Ramos (cell line): Measurements from ENCODE around the gene MTPN.

Source experiments
- in situ Hi-C: fragments of 300-500 bp; cut with MboI; formaldehyde crosslinking; loops from one replicate; pipeline ENCODE4 v1.14.3; 2022; ENCODE audit warnings: low sequenced_read_pairs; ENCODE audit not compliant: unreplicated experiment

The MTPN gene

GRCh38 chr7:135932131-135932530 lies 45.0 kb downstream of the MTPN start:
- in situ Hi-C loops = no loop called here

GRCh38 chr7:135930565-135931461 lies 46.3 kb downstream of the MTPN start:
- in situ Hi-C loops = no loop called here

DNA sequence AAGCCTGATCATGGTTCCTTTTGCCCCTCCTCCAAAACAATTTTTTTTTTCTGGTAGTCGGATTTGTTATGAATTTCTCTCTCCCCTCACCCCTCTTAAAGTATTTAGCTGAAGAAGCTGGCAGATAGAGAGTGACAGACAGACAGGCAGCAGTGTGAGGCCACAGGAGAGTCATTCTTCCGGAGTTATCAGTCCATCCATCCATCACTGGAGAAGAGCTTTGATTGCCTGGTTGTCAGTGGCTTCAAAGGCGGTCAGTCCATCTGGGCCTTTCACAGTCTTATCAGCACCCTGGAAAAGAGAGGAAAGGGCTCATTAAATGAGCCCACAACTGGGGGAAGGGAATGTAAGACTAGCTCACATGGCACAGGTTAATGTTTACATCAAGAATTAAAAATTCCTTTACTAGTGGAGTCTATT lies 47.4 kb downstream of the MTPN start:
- in situ Hi-C loops = no loop called here

- in situ Hi-C loops = no loop called here
Measured at GRCh38 chr7:135929249-135929648, 47.9 kb downstream of the MTPN start.

- in situ Hi-C loops = no loop called here
Measured at GRCh38 chr7:135928136-135928535, 49.0 kb downstream of the MTPN start.

DNA sequence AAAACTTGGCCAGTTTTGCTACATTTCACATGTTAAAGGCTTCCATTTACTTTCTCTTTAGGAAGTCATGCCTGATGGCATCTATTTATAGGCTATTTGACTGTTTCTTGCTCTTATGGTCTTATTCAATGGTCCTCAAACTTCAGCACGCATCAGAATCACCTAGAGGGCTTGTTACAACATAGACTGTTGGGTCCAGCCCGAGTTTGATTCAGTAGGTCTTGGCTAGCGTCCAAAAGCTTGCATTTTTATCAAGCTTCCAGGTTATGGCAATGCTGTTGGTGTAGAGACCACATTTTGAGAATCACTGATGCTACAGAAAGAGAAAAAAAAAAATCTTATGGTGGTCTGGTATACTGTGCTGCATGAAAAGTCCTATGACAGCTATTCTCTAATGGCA lies 51.9 kb downstream of the MTPN start:
- in situ Hi-C loops = no loop called here

DNA sequence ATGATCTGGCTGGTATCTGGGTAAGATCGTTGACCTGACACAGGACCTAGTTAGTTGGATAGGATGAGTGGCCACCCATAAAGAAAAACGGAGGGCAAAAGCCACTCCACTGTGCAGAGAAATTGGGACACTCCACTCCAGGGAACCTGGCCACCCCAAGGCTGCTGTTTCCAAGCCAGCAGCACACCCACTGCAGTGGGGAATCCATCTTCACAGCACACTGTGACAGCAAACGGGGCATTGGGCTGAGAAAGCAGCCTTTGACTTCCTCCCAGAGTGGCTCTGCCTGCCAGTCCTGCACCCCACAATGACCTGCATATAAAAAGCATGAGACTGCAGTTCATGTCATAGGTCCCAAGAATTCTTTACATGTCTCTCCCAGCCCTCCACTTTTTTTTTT lies 52.9 kb downstream of the MTPN start:
- in situ Hi-C loops = no loop called here

DNA sequence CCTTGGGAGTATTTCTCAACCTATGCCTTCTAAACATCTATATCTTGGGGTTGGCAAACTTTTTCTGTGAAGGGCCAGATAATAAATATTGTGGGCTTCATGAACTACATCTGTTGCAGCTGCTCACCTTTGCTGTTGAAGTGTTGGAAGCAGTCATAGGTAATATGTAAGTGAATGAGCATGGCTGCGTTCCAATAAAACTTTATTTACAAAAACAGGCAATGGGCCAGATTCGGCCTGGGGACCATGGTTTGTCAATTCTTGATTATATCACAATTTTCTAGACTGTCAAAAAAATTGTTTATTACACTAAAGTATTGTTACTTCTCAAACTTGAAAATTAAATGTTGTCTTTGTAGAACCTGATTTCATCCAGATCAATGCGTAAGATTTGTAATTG lies 54.9 kb downstream of the MTPN start:
- in situ Hi-C loops = no loop called here

DNA sequence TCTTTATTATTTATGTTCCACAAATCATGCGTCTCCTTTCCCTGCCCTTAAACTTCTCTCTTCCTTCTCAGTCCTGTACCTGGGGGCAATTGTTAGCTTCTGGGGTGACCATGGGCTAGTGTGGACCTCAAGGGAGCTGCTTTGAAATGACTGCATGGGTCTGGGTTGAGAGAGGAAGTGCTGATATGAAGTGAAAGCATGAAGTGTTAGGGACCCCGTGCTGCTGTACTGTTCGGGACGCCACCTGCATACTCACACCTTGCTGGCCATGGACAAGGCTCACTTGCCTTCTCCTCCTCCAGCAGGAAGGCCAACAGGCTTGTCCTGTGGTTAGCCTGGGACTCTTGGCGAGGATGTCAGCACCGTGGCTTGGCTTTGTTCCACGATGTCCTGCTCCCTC lies 56.7 kb downstream of the MTPN start:
- in situ Hi-C loops = no loop called here

- in situ Hi-C loops = no loop called here
Measured at GRCh38 chr7:135919071-135919841, 57.9 kb downstream of the MTPN start.

DNA sequence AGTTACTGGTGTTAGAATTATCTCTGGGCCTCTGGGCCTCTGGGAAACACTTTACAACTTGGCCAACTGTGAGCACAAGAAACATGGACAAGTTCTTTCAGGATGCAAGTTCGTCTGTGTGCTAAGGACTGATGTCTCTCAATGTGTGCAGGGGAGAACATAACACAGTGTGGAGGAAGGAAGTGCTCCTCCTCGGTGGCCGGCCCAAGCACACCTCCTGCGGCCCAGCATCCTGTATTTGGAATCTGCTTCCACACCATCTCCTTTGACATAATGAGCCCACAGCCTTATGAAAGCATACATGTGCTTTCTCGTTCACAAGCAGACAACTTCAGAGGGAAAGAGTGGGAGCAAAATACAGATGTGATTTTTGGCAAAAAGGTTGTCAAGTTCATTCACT lies 59.0 kb downstream of the MTPN start:
- in situ Hi-C loops = no loop called here

DNA sequence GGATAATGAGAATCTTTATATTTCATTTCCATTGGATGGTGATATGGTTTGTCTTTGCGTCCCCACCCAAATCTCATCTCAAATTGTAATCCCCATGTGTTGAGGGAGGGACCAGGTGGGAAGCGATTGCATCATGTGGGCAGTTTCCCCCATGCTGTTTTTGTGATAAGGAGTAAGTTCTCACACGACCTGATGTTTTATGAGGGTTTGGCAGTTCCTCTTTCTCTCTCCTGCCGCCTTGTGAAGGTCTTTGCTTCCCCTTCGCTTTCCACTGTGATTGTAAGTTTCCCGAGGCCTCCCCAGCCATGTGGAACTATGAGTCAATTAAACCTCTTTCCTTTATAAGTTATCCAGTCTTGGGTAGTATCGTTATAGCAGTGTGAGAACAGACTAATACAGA lies 59.4 kb downstream of the MTPN start:
- in situ Hi-C loops = no loop called here

GRCh38 chr7:135914346-135914745 lies 62.8 kb downstream of the MTPN start:
- in situ Hi-C loops = no loop called here

DNA sequence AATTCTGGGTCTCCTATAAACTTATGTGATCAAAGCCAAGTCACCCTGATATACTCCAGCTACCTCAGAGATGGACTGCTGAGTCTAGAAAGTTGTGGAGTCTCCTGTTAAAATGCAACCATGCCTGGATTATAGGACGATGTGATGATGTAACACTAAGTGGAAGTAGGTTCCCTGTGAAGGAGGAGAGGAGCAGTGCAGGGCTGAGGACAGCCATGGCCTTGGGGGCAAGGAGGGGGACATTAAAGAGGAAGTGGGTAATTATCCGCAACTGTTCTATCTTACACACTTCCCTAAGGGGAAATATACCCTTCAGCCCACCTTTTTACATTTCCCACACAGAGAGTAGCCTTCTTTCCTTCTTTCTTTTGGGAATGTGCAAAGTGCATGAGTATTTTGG lies 63.8 kb downstream of the MTPN start:
- in situ Hi-C loops = no loop called here

- in situ Hi-C loops = no loop called here
Measured at GRCh38 chr7:135911099-135911498, 66.1 kb downstream of the MTPN start.

DNA sequence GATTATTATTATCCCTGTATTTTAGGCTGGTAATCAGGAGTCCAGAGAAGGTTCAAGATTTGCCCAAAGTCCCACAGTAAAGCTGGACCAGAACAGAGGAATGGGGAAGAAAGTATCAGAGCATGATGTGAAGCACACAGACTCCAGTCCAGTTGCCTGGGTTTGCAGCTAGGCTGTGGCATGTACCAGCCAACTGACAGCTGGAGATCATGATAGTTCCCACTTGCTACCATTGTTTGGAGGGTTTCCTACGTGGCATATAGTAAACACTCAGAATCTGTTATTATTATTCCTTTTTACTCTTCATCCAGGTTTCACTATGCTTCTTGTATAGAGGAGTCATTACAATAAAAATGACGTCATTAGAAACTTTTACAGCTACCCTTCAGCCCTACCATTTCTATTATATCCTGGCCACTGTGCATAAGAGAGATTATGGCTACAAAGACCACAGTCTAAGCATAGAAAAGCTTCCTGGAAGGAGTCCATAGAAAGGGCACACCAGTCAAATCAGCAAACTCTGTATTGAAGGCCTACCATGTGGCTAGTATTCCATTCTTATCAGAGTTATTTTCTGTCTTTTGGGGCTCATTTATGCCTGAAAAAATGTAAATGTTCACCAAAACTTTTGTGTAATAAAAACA lies 66.6 kb downstream of the MTPN start:
- in situ Hi-C loops = no loop called here

DNA sequence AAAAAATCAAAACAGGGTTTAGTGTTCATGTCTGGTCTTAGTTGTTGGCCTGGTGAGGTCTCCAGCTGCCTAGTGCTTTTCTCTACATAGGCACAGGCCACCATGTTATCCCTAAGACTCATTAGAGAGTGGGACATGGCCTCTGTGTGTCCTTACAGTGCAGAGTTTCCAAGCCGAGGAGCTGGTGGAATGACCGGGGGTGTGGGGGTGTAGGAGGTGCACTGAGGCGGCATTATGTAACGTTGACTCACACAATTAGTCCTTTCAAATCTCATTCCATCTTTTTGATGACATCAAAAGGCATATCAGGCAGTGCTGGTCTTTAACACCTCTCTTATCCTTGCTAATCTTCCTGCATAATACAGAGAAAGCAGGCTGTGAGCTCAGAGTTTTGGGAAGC lies 71.3 kb downstream of the MTPN start:
- in situ Hi-C loops = no loop called here

- in situ Hi-C loops = no loop called here
Measured at GRCh38 chr7:135905355-135905754, 71.8 kb downstream of the MTPN start.

DNA sequence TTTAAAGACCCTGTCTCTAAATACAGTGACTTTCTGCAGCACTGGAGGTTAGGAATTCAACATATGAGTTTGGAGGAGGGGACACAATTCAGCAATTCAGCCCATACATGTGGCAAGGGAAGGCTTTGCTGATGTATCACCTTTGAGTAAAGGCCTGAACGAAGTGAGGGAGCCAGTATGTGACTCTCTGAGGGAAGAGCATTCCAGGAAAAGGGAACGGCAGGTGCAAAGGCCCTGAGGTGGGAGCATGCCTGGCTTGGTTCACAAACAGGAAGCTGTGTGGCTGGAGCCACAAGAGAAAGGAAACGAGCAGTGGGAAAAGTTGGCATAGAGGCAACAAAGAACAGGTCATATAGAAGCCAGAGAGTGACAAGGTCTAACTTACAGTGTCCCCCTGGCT lies 72.9 kb downstream of the MTPN start:
- in situ Hi-C loops = no loop called here

- in situ Hi-C loops = no loop called here
Measured at GRCh38 chr7:135901585-135902540, 75.3 kb downstream of the MTPN start.
